Stimulated activated CD4-positive, alpha-beta T cell treated with anti-CD3 and anti-CD28 coated beads, Interleukin-15, amount 100 ng/mL, for 24 hours (primary cell): Measurements from ENCODE around the gene P2RY8.
"Not testable (repeated sequence)": the region's sequence is repeated elsewhere in the genome, so short reads cannot be mapped to it uniquely, and the experiment has no call there.

Experiments used
- DNase-seq: peaks from one replicate; pipeline ENCODE4 v3.0.0-alpha.2; 2020

Gene P2RY8

GRCh38 chrX:1462596-1463251, 74.3 kb downstream of the P2RY8 start:
- DNase-seq: peak; percentile 78

GRCh38 chrX:1462110-1462509, 74.9 kb downstream of the P2RY8 start:
- DNase-seq: no peak

GRCh38 chrX:1455948-1456280, 81.1 kb downstream of the P2RY8 start:
- no peak for DNase-seq

GRCh38 chrX:1453951-1454785, 82.8 kb downstream of the P2RY8 start:
- peak; percentile 94 for DNase-seq

GRCh38 chrX:1453395-1453783, 83.6 kb downstream of the P2RY8 start:
- no peak for DNase-seq

GRCh38 chrX:1452516-1453394, 84.2 kb downstream of the P2RY8 start, which contains the start of gene ASMTL:
Gene ASMTL, minus strand, starts transcription at chrX:1452909. Its CDS starts 69 bp downstream, at chrX:1452840.
- peak; percentile 100 for DNase-seq

- DNase-seq: no peak
Observed at GRCh38 chrX:1451661-1452515, 85.1 kb downstream of the P2RY8 start.

- no peak for DNase-seq
Observed at GRCh38 chrX:1451251-1451660, 85.7 kb downstream of the P2RY8 start.

- DNase-seq: no peak
Observed at GRCh38 chrX:1450361-1451161, 86.4 kb downstream of the P2RY8 start.

- no peak for DNase-seq
Observed at GRCh38 chrX:1449823-1450149, 87.2 kb downstream of the P2RY8 start.

- DNase-seq: no peak
Observed at GRCh38 chrX:1449036-1449822, 87.8 kb downstream of the P2RY8 start.

- DNase-seq: not testable (repeated sequence)
Observed at GRCh38 chrX:1448573-1449001, 88.4 kb downstream of the P2RY8 start.

- not testable (repeated sequence) for DNase-seq
Observed at GRCh38 chrX:1447969-1448572, 88.9 kb downstream of the P2RY8 start.

- DNase-seq: not testable (repeated sequence)
Observed at GRCh38 chrX:1446984-1447968, 89.7 kb downstream of the P2RY8 start.

GRCh38 chrX:1444561-1445500, 92.2 kb downstream of the P2RY8 start:
- DNase-seq: no peak

GRCh38 chrX:1443496-1444075, 93.4 kb downstream of the P2RY8 start:
- no peak for DNase-seq

GRCh38 chrX:1442724-1443367, 94.1 kb downstream of the P2RY8 start:
- no peak for DNase-seq
